Measurements from ENCODE around the gene RRP7A. TPM values are rescaled to one million over a fixed set of nuclear protein-coding genes. Genes with fewer than 3 reads are reported as not detected.
"Not testable (repeated sequence)": the region's sequence is repeated elsewhere in the genome, so short reads cannot be mapped to it uniquely, and the experiment has no call there.

RRP7A gene
- total and polyA plus RNA-seq, 3 donors from 2014 or later = 30.8 to 62.8 (median 43.3) TPM

DNA sequence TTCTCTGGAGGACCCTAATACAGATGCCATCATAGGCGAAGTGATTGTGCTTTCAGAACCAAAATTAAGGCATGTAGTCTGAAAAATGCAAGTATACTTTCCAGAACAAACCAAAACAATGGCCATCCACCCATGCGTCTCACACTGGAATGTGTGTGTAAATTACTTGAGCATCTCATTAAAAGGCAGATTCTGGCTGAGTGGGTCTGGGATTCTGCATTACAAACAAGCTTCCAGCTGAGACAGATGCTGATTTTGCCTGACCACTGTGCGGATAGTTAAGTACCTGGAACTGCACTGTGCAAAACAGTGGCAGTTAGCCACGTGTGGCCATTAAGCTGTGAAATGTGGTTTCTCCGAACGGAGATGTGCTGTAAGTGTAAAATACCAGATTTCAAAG is 26.2 kb downstream of the RRP7A start:
- Histone ChIP-seq H3K4me3 (no peak overlapping the region), H3K4me1 (no peaks in the 10 kb centered on the region), H3K27ac (no peak overlapping the region), H3K9me3 (no peaks in the 10 kb centered on the region), H3K27me3 (no peaks in the 10 kb centered on the region), H3K36me3 (ENCODE audit: low read depth, missing control alignments) (no peaks in the 10 kb centered on the region)
- TF ChIP-seq, protein P1, sequence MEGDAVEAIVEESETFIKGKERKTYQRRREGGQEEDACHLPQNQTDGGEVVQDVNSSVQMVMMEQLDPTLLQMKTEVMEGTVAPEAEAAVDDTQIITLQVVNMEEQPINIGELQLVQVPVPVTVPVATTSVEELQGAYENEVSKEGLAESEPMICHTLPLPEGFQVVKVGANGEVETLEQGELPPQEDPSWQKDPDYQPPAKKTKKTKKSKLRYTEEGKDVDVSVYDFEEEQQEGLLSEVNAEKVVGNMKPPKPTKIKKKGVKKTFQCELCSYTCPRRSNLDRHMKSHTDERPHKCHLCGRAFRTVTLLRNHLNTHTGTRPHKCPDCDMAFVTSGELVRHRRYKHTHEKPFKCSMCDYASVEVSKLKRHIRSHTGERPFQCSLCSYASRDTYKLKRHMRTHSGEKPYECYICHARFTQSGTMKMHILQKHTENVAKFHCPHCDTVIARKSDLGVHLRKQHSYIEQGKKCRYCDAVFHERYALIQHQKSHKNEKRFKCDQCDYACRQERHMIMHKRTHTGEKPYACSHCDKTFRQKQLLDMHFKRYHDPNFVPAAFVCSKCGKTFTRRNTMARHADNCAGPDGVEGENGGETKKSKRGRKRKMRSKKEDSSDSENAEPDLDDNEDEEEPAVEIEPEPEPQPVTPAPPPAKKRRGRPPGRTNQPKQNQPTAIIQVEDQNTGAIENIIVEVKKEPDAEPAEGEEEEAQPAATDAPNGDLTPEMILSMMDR (IDR thresholded peaks at IDR 0.05) = no peak
- no peak for TF ChIP-seq POLR2A (IDR thresholded peaks at IDR 0.05)
- intact Hi-C loops (cut with DNase I; ENCODE audit: low total_unique reads) = no loop called here
- 70 to 87% methylated on average over 6 of the region's 6 CpGs for WGBS, 2 donors
- DNase-seq = no peak

DNA sequence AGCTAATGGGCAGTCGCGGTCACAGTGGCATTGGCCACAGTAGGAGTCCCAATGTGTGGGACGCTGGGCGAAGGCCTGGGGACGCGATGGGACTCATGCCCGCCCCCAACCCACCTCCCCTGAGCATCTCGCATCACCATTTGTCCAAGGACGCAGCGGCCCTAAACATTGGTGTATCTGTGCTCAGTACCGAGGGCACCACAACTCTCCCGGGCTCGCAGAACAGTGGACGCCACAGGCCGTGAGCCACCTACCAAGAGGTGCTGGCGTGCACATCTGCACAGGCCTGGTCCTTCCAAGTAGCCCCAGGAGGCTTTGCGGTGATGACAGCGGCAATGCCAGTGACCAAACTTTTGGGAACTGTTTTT is 27.3 kb downstream of the RRP7A start:
- TF ChIP-seq, protein P1 (IDR thresholded peaks at IDR 0.05) = no peak
- 92 to 95% methylated on average over 15 to 18 of the region's 18 CpGs for WGBS, 2 donors
- no peaks in the 10 kb centered on the region for H3K9me3 ChIP-seq
- H3K4me3 ChIP-seq = no peak overlapping the region
- intact Hi-C loops (cut with DNase I; ENCODE audit: low total_unique reads) = no loop called here
- DNase-seq = no peak
- no peak overlapping the region for H3K27ac ChIP-seq
- no peaks in the 10 kb centered on the region for H3K36me3 ChIP-seq (ENCODE audit: low read depth, missing control alignments)
- no peaks in the 10 kb centered on the region for H3K27me3 ChIP-seq
- H3K4me1 ChIP-seq = no peaks in the 10 kb centered on the region

DNA sequence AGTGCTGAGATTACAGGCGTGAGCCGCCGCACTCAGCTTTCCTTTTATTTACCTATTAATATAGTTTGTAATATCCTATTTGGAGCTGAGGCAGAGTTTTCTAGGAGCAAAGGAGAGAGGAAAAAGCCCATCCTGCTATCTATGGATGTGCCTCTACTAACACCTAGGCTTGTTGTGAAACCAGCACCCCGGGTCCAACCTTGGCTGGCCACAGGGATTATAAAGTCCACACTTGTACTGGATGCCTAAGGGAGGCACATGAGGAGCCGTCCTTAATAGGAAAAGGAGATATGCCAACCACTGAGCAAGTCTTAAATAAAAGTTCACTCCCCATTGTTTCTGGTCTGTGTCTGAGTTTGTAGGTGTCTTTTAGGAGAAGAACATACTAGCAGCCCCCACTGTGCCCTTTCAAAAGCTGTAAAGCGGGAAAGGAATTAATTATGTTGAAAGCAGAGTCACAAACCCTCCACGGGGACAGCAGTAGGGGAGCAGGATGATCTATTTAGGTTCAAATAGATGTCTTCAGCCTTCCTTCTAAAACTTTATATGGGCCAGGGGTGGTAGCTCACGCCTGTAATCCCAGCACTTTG is 29.3 kb downstream of the RRP7A start:
- Histone ChIP-seq H3K27ac (no peak overlapping the region), H3K36me3 (ENCODE audit: low read depth, missing control alignments) (no peaks in the 10 kb centered on the region), H3K4me3 (no peak overlapping the region), H3K9me3 (no peaks in the 10 kb centered on the region), H3K27me3 (no peaks in the 10 kb centered on the region), H3K4me1 (no peaks in the 10 kb centered on the region)
- intact Hi-C loops (cut with DNase I; ENCODE audit: low total_unique reads) = no loop called here
- no peak for TF ChIP-seq POLR2A (IDR thresholded peaks at IDR 0.05)
- TF ChIP-seq, protein P1 (IDR thresholded peaks at IDR 0.05) = no peak
- DNase-seq = no peak
- WGBS, 2 donors = 66 to 84% methylated on average over 8 of the region's 8 CpGs

DNA sequence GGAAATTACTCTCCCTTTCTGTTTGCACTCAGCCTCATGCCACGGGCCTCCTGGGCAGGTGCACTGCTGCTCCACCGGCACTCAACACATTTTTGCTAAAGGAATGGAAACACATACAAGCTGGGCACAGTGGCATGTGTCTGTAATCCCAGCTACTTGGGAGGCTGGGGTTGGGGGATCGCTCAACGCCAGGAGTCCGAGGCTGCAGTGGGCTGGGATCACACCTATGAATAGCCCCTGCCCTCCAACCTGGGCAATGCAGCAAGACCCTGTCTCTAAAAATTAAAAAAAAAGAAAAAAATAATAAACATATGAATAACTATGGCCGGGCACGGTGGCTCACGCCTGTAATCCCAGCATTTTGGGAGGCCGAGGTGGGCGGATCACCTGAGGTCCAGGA is 30.6 kb downstream of the RRP7A start:
- Histone ChIP-seq H3K4me3 (no peak overlapping the region), H3K9me3 (no peaks in the 10 kb centered on the region), H3K4me1 (no peaks in the 10 kb centered on the region), H3K27ac (no peak overlapping the region), H3K27me3 (no peaks in the 10 kb centered on the region), H3K36me3 (ENCODE audit: low read depth, missing control alignments) (no peaks in the 10 kb centered on the region)
- intact Hi-C loops (cut with DNase I; ENCODE audit: low total_unique reads) = no loop called here
- 90 to 96% methylated on average over 10 of the region's 10 CpGs for WGBS, 2 donors
- no peak for DNase-seq
- TF ChIP-seq, protein P1 (IDR thresholded peaks at IDR 0.05) = no peak
- no peak for TF ChIP-seq POLR2A (IDR thresholded peaks at IDR 0.05)

DNA sequence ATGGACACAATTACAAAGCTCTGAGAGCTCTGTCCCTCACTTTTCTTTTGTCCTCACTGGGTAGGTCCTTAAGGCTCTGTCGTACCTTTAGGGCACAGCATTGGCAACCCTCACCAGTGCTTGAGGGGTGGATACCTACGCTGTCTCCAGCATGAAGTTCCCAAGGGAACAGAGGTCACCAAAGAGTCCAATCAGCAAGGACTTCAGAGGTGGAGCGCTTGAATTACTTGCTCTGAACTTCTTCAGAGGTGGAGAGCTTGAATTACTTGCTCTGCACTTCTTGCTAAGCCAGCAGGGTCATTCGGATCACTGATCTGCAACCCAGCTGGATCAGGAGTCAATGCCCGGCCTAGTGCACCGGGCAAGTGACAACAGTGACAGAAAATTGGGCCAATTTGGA is 35.1 kb downstream of the RRP7A start:
- DNase-seq = no peak
- H3K9me3 ChIP-seq = no peaks in the 10 kb centered on the region
- 80 to 88% methylated on average over 6 of the region's 6 CpGs for WGBS, 2 donors
- H3K4me3 ChIP-seq = no peak overlapping the region
- H3K27ac ChIP-seq = no peak overlapping the region
- H3K27me3 ChIP-seq = no peaks in the 10 kb centered on the region
- H3K4me1 ChIP-seq = no peaks in the 10 kb centered on the region
- intact Hi-C loops (cut with DNase I; ENCODE audit: low total_unique reads) = no loop called here
- no peak for TF ChIP-seq POLR2A (IDR thresholded peaks at IDR 0.05)
- TF ChIP-seq, protein P1 (IDR thresholded peaks at IDR 0.05) = no peak
- H3K36me3 ChIP-seq (ENCODE audit: low read depth, missing control alignments) = no peaks in the 10 kb centered on the region

DNA sequence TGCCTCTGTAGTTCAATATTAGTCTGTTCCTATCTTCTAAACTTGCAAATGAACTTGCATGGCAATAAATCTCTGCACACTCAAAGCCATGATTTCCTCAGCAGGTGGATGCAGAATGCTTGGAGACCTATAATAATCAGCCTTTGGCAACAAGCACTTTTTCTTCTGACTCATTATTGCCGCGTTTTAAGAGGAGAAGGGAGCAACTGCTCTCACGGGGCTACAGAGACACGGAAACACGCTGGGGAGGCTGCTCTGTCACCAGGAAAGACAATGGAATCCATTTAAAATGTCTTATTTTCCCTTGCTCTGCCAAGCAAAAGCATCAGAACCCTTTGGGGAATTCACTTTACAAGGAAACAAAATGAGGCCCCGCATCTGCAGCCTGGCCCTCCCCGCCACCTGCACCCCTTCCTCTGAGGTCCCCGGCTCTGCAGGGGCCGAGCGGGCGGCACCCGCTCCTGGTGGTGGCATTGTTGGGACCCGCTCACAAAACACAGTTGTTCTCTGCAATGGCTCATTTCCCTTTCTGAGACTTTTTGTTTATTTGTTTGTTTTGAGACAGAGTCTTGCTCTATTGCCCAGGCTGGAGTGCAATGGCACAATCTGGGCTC is 35.9 kb downstream of the RRP7A start:
- H3K4me1 ChIP-seq; H3K27ac ChIP-seq; H3K4me3 ChIP-seq; H3K9me3 ChIP-seq; H3K27me3 ChIP-seq; H3K36me3 ChIP-seq (ENCODE audit: low read depth, missing control alignments); intact Hi-C loops (cut with DNase I; ENCODE audit: low total_unique reads); DNase-seq: not testable (repeated sequence)
- WGBS, 2 donors = no CpG with 5 or more reads among the region's 13 CpGs
